Measurements from ENCODE around the gene SAP130.

SAP130 gene

DNA sequence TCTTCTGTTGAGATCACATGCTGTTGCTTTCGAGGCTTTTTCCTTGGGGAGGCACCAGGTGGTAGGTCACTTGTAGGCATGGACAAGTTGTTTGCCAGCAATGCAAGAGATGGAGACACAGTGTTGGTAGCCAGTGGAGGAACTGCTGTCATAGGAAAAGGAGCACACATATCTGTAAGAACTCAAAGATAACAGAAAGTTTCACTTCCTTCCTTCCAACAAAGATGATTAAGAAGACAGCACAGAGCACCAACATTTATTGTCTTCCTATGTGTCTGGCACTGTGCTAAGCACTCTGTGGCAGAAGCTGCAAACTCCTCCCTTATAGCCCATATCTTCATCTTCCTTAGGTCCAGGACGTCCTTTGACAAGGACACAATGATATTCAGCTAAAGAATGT lies 77.6 kb downstream of the SAP130 start:
- H3K27ac Mint-ChIP-seq = no peak overlapping the region
- H3K4me3 Mint-ChIP-seq = no peak overlapping the region
- TF ChIP-seq, protein P1, sequence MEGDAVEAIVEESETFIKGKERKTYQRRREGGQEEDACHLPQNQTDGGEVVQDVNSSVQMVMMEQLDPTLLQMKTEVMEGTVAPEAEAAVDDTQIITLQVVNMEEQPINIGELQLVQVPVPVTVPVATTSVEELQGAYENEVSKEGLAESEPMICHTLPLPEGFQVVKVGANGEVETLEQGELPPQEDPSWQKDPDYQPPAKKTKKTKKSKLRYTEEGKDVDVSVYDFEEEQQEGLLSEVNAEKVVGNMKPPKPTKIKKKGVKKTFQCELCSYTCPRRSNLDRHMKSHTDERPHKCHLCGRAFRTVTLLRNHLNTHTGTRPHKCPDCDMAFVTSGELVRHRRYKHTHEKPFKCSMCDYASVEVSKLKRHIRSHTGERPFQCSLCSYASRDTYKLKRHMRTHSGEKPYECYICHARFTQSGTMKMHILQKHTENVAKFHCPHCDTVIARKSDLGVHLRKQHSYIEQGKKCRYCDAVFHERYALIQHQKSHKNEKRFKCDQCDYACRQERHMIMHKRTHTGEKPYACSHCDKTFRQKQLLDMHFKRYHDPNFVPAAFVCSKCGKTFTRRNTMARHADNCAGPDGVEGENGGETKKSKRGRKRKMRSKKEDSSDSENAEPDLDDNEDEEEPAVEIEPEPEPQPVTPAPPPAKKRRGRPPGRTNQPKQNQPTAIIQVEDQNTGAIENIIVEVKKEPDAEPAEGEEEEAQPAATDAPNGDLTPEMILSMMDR (IDR thresholded peaks at IDR 0.05; ENCODE audit: unreplicated experiment in 3 of 3) = no peak
- H3K27me3 Mint-ChIP-seq (ENCODE audit: low read depth) = no peaks in the 10 kb centered on the region
- H3K4me1 Mint-ChIP-seq = no peaks in the 10 kb centered on the region
- no peaks in the 10 kb centered on the region for H3K9me3 Mint-ChIP-seq
- peaks cover 55% of the 10 kb centered on the region for H3K36me3 Mint-ChIP-seq (ENCODE audit: low read depth)

DNA sequence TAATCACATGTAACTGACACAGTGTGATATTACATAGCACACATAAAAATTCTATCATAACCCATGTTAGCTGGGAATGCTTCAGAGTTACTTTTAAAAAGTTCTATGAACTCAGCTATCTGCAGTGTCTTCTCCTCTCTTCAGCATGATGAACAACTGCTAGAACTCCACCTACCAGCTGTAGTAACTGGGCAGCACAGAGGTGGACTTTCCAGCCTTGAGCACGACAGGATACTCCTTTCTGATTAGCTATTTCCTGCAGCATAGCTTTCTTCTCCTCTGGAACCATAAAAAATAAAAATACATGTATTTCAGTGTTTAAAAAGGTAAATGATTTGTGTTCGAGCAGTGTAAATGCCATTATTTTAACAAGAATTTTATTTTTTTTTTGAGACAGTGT lies 82.6 kb downstream of the SAP130 start:
- Mint-ChIP-seq H3K27me3 (ENCODE audit: low read depth) (no peaks in the 10 kb centered on the region), H3K36me3 (ENCODE audit: low read depth) (peaks cover 85% of the 10 kb centered on the region), H3K4me3 (no peak overlapping the region), H3K4me1 (no peaks in the 10 kb centered on the region), H3K27ac (no peak overlapping the region), H3K9me3 (no peaks in the 10 kb centered on the region)
- TF ChIP-seq, protein P1 (IDR thresholded peaks at IDR 0.05; ENCODE audit: unreplicated experiment in 3 of 3) = no peak

DNA sequence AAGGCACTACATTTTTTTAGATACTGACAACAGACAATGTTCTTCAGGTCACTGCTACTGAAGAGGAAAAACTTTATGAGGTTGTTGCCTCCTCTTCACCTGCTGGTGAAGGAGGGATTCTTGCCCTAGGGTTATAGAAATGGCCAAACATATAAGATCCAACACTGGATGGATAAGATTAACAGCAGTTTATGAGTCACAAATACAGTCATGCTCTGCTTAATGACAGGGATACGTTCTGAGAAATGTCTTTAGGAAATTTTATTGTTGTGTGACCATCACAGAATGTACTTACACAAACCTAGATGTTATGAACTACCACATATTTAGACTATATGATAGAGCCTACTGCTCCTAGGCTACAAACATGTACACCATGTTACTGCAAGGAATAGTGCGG lies 84.7 kb downstream of the SAP130 start:
- Mint-ChIP-seq H3K9me3 (no peaks in the 10 kb centered on the region), H3K4me1 (no peaks in the 10 kb centered on the region), H3K27me3 (ENCODE audit: low read depth) (no peaks in the 10 kb centered on the region), H3K36me3 (ENCODE audit: low read depth) (peaks cover 69% of the 10 kb centered on the region), H3K4me3 (no peak overlapping the region), H3K27ac (no peak overlapping the region)
- TF ChIP-seq, protein P1 (IDR thresholded peaks at IDR 0.05; ENCODE audit: unreplicated experiment in 3 of 3) = no peak

DNA sequence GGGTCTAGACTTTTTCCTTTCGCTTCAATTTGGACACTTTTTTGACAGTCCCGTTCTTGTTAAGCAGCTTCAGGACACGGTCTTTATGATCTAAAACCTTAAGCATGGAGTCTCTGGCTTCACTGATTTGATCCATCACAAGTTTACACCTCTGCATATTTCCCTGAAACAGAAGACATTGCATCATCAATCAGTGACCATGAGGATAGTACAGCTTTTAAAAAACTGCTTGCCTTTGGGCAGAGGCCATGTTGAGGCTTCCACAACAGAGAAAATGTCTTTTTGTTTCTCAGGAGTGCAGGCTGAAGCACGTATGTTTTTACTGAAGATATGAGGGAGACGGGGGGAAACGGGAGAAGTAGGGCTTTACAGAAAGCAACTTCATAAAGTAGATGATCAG lies 85.9 kb downstream of the SAP130 start:
- TF ChIP-seq, protein P1 (IDR thresholded peaks at IDR 0.05; ENCODE audit: unreplicated experiment in 3 of 3) = no peak
- Mint-ChIP-seq H3K9me3 (no peaks in the 10 kb centered on the region), H3K36me3 (ENCODE audit: low read depth) (peaks cover 57% of the 10 kb centered on the region), H3K4me3 (no peak overlapping the region), H3K27ac (no peak overlapping the region), H3K27me3 (ENCODE audit: low read depth) (no peaks in the 10 kb centered on the region), H3K4me1 (no peaks in the 10 kb centered on the region)

DNA sequence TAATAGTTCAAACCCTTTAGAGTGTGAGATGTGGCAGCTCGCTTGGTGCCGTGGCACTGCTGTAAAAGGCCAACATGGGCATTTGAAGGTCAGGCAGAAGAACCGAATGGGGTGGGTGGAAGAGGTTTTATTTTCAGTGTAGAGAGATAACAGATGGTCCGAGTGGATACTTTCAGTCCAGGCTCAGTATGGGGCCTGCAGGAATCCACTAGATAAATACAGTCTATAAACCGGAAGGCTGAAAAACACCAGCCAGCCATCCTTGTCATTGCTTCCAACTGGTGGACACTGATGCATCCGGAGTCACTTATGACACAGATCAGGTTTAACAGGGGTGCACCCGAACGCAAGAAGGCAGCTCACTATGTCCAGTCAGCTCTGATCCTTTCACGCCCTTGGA lies 86.4 kb downstream of the SAP130 start:
- Mint-ChIP-seq H3K4me1 (no peaks in the 10 kb centered on the region), H3K27me3 (ENCODE audit: low read depth) (no peaks in the 10 kb centered on the region), H3K9me3 (no peaks in the 10 kb centered on the region), H3K4me3 (no peak overlapping the region), H3K36me3 (ENCODE audit: low read depth) (peaks cover 53% of the 10 kb centered on the region), H3K27ac (no peak overlapping the region)
- TF ChIP-seq, protein P1 (IDR thresholded peaks at IDR 0.05; ENCODE audit: unreplicated experiment in 3 of 3) = no peak

DNA sequence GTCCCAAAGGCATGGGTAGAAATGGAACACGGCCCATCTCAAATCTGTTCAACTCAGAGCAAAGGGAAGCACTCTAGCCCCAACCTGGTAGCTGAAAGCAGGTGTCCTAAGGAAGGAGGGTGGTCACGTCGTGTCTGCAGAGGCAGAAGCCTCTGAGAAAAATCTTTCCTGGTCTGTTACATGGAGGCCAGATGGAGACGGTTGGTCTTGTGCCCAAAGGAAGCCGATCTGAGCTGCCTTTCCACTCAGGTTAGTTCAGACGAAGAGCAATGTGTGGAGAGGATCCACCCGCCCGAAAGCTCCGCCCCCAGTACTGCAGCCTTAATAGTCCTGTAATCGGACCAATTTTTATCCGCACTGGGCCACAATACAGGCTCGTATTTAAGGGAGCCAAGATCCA lies 87.2 kb downstream of the SAP130 start:
- H3K27ac Mint-ChIP-seq = no peak overlapping the region
- H3K4me3 Mint-ChIP-seq = no peak overlapping the region
- H3K27me3 Mint-ChIP-seq (ENCODE audit: low read depth) = no peaks in the 10 kb centered on the region
- no peaks in the 10 kb centered on the region for H3K4me1 Mint-ChIP-seq
- peaks cover 45% of the 10 kb centered on the region for H3K36me3 Mint-ChIP-seq (ENCODE audit: low read depth)
- no peaks in the 10 kb centered on the region for H3K9me3 Mint-ChIP-seq
- TF ChIP-seq, protein P1 (IDR thresholded peaks at IDR 0.05; ENCODE audit: unreplicated experiment in 3 of 3) = no peak
